GM21515 (cell line): ENCODE measurements around the gene RGS11.

Experiments
- ATAC-seq: cut with Tn5 transposase; IDR thresholded peaks from one replicate; pipeline ENCODE4 v1.9.1; 2021; ENCODE audit not compliant: unreplicated experiment

RGS11 gene

GRCh38 chr16:296806-297510, 21.2 kb upstream of the RGS11 start:
- no peak for ATAC-seq

GRCh38 chr16:296276-296675, 20.5 kb upstream of the RGS11 start:
- ATAC-seq = no peak

GRCh38 chr16:293043-293775, 17.5 kb upstream of the RGS11 start:
- ATAC-seq = no peak

GRCh38 chr16:291539-291938, 15.8 kb upstream of the RGS11 start:
- no peak for ATAC-seq

- no peak for ATAC-seq
Measured at GRCh38 chr16:290681-291405, 15.1 kb upstream of the RGS11 start.

- no peak for ATAC-seq
Measured at GRCh38 chr16:290015-290680, 14.4 kb upstream of the RGS11 start.

GRCh38 chr16:289395-289997, 13.8 kb upstream of the RGS11 start:
- no peak for ATAC-seq

- ATAC-seq = no peak
Measured at GRCh38 chr16:287981-288920, 12.5 kb upstream of the RGS11 start.

- no peak for ATAC-seq
Measured at GRCh38 chr16:287298-287811, 11.6 kb upstream of the RGS11 start.

- ATAC-seq = no peak
Measured at GRCh38 chr16:286491-287297, 10.9 kb upstream of the RGS11 start.

- no peak for ATAC-seq
Measured at GRCh38 chr16:285146-286055, 9.7 kb upstream of the RGS11 start.

- no peak for ATAC-seq
Measured at GRCh38 chr16:284204-285120, 8.7 kb upstream of the RGS11 start.

GRCh38 chr16:283033-283805, 7.5 kb upstream of the RGS11 start, which contains the start of gene PDIA2:
PDIA2 (plus strand) TSS chr16:283164; CDS start chr16:283170, 6 bp downstream.
- ATAC-seq = no peak

- ATAC-seq = no peak
Measured at GRCh38 chr16:282491-282890, 6.7 kb upstream of the RGS11 start.

GRCh38 chr16:281660-282255, 6.0 kb upstream of the RGS11 start:
- ATAC-seq = no peak
